ENCODE data around the gene PDGFB.
A peak's percentile ranks its signal among the peaks of the same experiment; 100 is the strongest.

The PDGFB gene

DNA sequence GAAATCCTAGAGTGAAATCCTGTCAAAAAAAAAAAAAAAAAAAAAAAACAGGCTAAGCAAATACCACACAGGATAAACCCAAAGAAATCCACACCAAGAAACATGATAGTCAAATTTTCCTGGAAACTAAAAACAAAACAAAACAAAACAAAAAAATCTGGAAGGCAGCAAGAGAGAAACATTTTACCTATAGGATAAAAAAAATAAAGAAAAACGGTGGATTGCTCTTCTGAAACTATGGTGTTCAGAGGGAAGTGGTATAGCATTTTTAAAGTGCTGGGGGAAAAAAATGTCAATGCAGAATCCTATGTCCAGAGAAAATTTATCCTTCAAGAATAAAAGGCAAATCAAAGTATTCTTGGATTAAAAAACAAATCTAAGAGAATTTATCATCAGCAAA is 50.7 kb downstream of the PDGFB start:
- DNase-seq: no peak

DNA sequence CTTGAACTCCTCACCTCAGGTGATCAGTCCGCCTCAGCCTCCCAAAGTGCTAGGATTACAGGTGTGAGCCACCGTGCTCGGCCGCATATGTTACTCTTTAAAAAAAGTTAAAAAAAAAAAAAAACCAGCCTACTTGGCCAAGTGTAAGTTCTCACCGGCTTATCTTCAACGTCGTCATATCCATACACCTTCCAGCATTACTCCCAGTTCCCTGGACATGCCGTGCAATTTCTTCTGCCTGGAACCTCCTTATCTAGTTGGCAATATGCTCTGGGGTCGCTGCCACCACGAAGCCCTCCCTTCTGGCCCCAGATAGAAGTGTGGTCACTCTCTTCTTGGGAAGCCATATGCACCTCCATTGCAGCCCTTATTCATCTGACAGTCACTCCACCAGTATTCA is 56.0 kb downstream of the PDGFB start:
- no peak for DNase-seq

DNA sequence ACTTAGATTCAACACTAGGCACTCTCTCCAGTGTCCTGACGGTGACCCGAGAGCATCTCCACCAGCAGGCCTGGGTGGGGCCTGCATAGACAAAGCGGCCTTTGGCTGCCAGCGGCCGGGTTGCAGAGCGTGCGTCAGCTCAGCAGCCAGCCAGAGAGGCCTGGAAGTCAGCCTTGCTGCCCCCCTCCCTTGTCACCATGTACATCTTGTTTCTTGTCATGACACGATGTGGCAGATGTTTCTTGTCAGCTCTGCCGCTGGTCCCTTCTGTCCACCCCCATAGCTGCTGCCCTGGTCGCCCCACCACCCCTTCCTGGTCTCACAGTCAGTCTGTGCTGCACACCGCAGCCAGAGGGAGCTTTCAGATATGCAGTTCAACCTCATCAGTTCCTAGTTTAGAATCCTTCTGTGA is 59.2 kb downstream of the PDGFB start:
- no peak for DNase-seq

DNA sequence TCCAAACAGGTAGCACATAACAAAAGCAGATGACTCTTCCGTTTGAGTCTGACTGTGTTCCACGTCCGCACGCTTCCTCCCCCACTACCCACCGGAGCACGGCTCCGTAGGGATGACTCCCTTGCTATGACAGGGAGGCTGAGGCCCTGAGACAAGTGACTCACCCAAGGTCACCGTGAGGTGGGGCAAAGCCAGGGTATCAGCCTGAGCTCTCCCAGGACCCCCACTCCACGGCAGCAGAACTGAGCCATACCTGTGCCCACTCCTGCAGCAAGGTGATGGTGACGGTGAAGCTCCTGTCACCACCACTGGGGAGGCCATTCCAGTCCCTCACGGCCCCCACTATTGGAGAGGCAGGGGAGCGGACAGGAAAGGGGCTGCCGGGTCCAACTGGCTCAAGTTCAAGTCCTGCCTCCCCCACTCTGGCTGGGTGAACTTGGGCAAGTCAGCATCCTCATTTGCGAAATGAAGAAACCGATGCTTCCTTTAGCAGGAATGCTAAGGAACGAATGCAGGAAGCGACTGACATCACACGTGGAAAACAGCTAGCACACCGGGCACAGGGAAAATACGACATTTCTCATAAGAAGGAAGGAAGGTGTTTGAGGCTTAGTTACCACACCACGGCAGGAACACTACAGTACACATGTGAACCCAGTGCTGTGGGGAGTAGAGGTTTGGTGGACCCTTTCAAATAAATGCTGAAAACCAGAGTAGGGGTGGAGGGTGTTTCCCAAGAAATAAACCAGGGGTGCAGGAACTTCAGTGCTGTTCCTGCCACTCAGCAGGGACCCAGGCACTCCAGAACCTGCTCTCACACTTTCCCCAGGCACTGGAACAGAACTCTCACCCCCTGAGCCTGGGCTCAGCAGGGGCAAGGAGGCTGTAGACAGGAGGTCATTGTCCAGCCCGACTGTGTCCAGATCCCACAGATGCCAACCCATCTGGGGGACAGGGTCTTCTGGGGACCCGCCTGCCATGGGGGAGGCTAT is 59.9 kb downstream of the PDGFB start:
- DNase-seq: no peak

DNA sequence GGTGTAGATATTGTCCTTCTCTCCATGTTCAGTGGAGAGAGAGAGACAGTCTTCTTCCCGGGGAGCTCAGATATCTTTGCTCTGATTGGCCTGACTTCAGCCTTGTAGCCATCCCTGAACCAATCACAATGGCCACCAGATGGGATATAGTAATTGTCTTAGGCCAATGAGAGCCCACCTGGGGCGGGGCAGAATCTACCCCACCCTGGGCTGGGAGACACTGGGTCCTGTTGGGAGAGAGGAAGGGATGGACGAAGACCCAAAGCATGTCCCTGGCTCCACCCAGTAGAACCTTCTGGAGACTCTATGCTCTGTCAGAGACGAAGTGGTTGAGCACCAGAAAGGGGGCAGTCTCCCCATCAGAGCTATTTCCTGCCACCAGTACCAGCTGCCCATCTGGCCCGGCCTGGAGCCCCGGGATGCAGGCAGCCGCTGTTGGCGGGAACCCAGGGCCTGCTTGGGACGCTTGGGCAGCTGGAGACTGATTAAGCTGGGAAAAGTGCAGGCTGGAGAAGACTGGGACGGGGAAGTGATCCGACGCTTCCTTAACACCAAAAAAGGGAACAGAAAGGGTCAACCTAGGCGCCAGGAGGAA is 60.7 kb downstream of the PDGFB start:
- DNase-seq: no peak

DNA sequence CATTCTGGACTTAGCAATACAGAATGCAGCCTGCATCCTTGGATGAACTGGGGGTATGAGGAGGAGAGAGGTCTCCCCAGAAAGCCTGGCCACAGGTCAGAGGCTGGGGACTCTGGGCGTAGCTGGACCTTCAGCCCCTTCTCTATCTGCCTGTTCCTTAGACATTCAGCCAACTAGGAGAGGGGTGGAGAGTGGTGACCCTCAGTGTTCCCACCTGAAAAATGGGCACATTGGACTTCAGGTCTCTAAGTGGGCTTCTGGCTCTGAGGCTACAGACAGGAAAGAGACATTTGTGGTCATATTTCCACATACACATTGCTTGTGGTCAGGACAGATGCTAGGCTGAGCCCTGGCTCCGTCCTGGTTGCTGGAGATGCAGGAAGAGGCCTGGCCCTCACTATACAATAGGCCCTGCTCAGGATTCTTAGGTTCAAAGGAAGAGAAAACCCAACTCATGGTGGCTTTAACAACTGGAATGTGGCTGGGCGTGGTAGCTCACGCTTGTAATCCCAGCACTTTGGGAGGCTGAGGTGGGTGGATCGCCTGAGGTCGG is 62.2 kb downstream of the PDGFB start:
- DNase-seq: no peak

DNA sequence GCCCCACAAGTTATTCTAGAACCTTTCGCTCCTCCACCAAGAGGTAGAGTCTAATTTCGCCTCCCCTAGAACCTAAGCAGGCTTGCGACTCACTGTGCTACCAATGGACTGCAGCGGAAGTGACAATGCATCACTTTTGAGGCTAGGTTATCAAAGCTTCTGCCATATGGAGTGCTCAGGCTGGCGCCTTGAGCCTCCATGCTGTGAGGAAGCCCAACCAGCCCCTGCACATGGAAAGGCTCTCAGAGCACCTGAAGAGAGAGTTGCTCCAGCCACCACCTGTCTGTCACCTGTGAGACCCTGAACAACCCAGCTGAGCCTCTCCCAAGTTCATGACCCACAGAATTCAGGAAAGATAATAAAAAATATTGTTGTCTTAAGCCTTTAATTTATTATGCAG is 63.0 kb downstream of the PDGFB start:
- DNase-seq: no peak

DNA sequence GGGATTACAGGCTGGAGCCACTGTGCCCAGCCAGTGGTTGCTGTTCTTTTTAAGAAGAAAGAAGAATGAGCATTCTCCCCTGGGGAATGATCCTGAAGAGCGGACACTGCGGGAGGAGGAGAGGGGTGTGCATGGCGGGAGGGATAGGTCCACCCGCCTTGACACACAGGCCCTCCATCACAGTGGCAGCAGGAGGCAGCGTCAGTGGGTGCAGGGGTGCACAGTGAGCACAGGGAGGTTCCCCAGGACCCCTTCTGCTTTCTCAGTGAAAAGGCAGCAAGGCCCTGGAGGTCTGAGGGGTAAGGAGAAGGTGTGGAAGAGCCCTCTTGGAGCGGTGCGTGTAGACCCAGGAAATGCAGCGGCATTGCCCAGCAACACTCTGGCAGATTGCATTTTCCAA is 63.4 kb downstream of the PDGFB start:
- no peak for DNase-seq

DNA sequence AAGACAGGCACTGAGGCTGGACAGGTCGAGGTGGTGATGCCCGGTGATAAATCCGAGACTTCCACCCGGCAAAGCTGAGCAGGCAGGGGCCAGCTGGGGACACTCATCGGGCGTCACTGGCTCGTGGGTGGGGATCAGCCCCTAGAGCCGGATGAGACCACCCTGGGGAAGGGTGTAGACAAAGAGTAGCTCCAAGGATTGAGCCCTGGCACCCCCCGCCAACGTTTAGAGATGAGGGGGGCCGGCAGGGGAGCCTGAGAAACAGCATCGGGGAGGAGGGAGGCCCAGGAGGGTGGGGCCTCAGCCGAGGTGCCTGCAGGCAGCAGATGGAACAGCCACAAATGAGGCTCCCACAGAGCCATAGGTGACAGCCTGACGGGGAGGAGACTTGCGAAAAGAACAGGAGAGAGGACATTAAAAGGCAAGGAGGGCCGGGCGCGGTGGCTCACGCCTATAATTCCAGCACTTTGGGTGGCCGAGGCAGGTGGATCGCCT is 64.9 kb downstream of the PDGFB start:
- DNase-seq: no peak

DNA sequence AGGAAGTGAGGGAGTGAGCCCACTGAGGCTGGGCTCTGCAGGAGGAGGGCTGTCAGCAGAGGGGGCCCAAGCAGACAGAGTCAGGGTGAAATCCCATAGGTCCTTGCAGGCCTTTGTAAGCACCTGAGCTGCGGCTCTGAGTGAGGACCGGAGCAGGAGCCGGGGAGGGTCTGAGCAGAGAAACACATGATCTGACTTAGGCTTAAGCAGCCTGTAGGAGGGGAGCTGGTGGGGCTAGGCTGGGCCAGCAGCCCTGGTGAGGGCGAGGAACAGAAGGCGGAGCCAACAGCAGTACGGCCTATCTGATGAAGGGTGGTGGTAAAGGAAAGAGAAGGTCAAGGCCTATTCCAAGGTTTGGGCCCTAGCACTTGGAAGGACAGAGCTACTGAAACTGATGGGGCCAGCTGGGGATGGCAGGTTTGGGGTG is 65.4 kb downstream of the PDGFB start:
- no peak for DNase-seq

DNA sequence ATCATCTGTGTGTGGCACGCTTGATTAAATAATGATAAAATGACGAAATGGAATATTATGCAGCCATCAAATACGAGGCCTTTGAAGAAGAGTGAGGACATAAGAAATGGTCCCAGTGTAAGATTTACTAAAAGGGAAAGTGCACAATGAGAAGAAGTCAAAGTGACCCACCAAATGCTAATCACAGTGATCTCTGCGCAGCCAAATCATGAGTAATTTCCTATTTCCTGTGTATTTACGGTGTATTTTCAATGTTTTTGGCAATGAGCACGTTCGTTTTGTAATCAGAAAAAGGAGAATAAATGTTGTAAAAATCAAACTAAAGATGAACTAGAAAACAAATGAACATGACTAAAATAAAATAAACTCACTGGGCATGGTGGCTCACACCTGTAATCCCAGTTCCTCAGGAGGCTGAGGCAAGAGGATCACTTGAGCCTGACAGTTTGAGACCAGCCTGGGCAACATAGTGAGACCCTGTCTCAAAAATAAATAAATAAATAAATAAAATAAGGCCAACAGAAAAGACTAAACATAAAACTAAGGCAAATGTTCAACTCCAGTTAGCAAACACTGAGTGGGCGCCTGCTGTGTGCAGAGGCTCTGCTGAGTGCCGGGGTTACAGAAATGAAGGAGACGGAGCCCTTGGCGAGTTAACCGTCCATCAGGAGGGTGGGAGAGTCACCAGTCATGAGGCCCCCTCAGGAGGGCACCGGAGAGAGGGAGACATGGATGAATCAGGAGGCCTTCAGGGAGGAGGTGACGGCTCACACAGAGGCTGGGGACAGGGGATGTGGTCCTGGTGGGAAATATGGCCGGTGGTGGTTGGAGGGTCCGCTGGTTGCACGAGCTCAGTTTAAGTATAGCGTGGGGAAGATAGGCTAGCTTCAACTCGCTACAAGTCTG is 66.3 kb downstream of the PDGFB start:
- DNase-seq: no peak

DNA sequence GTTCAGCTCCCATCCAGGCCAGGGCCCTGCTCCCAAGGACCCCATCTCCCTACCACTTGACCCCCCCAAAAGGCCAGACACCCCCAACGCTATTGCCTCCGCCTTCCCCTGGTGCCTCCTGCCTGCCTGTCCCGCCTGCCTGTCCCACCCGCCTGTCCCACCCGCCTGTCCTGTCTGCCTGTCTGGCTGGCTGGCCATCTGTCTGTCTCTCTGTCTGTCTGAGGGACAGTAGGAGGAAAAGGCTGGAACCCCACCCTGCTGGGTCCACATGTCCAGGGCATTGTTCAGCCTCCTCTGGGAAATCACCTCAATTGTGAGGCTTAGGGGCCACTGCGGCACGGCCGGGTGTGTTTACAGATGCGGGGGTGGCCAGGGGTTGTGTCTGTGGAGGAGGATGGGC is 67.0 kb downstream of the PDGFB start:
- no peak for DNase-seq

DNA sequence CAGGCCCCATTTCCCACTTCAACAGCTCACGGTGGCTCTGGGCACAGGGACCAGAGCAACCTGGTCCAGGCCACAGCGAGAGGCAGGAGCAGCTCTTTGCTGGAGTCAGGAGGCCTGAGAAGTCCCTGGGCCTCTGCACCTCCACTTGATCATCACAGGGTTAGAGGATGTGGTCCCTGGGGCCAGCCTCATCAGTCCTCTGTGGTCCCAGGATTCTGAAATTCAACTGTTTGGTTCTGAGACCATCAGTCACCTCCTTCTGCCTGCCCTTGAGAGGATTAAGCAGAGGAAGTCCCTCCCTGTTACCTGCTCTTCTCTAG is 67.4 kb downstream of the PDGFB start:
- DNase-seq: no peak

DNA sequence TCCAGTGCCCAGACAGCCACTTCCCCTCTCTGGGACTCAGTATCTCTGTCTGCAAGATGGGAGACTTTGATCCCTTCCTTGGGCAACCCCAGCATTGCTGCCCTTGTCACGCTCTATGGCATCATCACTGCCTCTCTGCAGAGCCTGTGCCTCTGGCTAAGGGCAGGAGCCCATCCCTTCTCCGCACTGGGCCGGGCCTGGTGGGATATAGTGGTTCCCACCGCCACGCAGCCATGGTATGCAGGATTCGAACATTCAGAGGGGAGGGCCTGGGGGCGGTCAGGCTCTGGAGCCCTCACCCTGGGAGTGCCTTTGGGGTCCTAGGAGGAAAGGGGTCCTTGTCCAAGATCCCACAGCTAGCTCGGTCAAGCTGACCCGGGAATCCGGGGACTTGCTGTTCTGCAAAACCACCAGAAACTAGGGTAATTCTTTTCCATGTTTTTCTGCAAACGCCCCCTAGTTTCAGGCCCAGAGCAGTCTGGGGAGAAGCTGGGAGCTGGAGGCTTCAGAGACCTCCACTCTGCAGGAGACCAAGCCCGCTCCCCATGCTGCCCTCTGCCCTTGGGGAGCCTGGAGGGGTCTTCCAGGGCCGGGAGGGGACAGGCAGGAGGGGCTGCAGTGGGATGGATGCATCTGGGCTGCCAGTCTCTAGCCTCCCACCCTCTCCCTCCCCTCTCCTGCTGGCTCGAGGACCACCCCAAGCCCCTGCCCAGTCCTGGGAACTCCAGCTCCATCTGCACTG is 67.9 kb downstream of the PDGFB start:
- no peak for DNase-seq

DNA sequence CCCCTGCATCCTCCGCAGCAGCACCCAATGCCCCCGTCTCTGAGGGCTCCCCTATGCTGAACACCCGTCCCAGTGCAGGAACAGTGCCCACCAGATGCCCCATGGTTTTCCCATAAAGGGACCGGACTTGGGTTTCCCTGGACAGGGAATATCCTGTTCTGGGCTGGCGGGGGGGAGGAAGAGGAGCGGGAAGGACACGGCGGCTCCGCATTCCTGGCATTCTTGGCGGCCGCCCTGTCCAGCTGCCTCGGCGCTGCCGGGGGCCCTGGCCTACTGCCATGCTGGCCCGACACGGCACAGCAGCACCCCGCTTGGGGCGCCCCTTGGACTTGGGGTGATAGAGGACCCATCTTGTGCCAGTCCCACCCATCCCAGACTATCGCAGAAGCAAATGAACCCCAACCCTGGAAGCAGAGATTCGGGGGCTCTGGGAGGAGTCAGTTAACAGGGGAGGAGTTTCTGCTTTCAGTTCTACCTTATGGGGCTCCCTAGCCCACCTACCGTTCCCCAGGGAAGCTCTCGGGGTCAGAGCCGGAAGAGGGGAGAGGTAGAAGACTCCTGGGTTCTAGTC is 68.6 kb downstream of the PDGFB start:
- DNase-seq: no peak

DNA sequence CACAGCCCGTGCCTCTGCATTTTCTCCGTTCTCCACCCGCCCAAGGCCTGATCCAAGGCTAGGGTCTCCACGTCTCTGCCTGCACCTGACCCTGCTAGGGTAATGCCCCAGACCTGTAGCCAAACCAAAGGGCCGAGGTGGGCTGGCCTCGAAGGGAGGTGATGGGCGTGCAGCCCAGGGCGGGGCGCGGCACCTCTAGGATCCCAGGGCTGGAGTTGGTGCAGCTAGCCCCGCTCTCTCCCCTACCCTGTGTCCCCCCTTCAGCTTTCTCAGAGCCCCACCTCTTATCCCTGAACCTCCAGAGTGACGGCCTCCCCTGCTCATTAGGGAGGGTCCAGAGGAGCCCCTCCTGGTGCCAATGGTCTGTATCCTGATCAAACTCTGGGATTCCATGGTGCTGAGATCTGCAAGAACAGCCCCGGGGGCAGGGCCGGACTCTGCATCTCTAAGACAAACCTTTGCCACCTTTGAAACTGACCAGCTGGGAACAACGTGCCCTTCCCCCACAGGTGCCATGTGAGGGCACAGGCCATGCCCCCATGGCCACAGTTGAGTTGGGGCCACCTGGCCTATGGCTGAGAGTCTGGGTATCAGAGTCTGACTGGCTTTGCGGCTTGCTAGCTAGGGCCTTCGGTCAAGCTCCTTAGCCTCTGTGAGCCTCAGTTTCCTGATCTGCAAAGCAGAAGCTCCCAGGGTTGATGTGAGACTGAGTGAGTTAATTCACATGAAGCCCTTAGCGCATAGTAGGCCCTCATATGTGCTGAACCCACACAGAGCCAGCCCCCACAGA is 69.2 kb downstream of the PDGFB start:
- no peak for DNase-seq

DNA sequence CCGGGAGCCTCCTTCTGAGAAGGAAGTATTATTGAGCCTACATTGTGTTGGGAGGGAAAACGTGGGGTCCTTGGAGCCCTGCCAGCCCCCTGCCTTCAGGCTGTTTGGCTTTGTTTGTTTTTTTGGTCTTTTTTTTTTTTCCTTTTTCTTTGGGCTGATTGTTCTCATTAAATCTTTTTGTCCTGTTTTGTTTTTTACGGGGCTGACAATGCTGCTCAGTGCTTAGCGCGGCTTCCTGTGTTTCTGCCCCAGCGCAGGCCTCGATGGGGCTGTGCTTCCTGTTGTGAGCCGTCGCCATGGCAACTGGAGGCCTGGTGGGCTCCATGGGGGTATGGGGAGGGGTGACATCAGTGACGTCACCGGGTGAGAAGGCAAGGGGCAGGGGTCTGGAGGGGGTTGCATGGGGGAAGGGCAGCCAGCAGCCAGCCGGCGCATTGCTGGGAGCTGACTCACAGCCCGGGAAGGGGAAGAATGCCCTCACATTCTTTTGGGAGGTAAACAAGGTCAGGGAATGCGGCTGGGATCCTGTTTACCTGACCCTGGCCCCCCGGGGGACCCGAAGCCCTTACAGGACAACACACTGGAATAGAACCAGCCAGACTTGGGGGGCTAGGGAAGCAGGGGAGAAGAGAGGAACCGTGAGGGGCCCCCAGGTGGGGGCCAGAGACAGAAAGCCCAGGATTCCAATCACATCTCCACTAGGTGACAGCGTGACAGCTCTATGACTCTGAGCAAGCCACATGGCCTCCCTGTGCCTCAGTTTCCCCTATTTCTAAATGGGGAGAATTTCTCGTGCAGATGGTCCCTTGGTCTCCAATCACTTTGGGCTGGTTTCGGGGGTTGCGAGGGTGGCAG is 70.1 kb downstream of the PDGFB start:
- peak; percentile 56 for DNase-seq

DNA sequence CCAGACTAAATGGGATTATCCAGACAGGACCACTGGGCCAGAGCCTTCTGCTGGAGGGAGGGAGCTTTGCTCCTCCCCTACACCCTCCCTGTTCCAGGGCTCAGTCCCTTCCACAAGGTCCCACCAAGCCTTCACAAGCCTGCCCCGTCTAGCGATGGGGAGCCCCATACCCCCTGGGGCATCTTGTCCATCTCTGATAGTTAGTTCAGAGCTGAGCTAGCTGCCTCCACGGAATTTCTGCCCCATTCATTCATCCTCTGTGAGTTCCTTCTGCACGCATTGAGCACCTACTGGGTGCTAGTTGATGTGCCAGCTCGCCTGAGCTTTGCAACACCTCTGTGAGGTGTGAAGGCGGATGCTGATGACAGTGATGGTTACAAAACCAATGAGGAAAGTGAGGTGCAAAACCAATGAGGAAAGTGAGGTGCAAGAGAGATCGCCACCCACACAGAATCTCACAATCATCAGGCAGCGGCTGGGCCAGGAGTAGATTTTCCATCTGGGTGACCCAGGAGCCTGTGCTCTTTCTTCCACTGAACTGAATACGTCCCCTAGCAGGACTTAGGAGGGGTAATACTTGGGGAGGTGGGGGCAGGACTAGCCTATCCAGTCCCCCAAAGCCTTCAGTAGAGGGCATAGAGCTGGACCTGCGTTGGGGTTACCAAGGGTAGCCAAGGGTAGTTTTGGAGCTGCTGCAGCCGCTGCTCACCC is 70.8 kb downstream of the PDGFB start:
- no peak for DNase-seq
